Left renal pelvis (tissue), 4 donors: ENCODE results near the gene CAPRIN2. TPM values are rescaled to one million over a fixed set of nuclear protein-coding genes. Genes with fewer than 3 reads are reported as not detected.

Source experiments
- DNase-seq, 4 donors: peaks; one replicate each; pipeline ENCODE4 v3.0.0-alpha.2; 2013; ENCODE audit warnings: low read depth in 4 of 4, low spot score in 3 of 4
- polyA plus RNA-seq, 4 donors: library from polyadenylated mRNA; unstranded; fragments of 120-200 nt; gene quantifications; one replicate each; pipeline ENCODE4 v1.2.1, GENCODE V29; 2013; ENCODE audit not compliant: insufficient read length in 4 of 4

CAPRIN2 gene
- polyA plus RNA-seq, result 10 to 100 TPM; 35.6 to 48.0 (median 37.0) TPM

GRCh38 chr12:30754750-30755394 lies at the start of gene CAPRIN2:
TSS of gene CAPRIN2 (minus strand) at chr12:30754951. CDS start at chr12:30753520, 1,431 bp downstream.
- DNase-seq, result peak; percentile 75 to 89 (median 88)

- DNase-seq, result no peak
These were observed 42.9 kb upstream of the CAPRIN2 start for GRCh38 chr12:30797689-30798088.

GRCh38 chr12:30796891-30797371 lies 42.2 kb upstream of the CAPRIN2 start:
- no peak for DNase-seq

GRCh38 chr12:30796313-30796780 lies 41.6 kb upstream of the CAPRIN2 start:
- peak in 2 of 4 donors; percentile 51 to 61 for DNase-seq

- DNase-seq, result peak in 2 of 4 donors; percentile 42 to 51
These were observed 40.9 kb upstream of the CAPRIN2 start for GRCh38 chr12:30795410-30796312.

- DNase-seq, result no peak
These were observed 40.0 kb upstream of the CAPRIN2 start for GRCh38 chr12:30794591-30795409.

GRCh38 chr12:30794020-30794419 lies 39.3 kb upstream of the CAPRIN2 start:
- DNase-seq, result no peak

GRCh38 chr12:30792648-30793499 lies 38.1 kb upstream of the CAPRIN2 start:
- DNase-seq, result no peak

- DNase-seq, result no peak
These were observed 37.3 kb upstream of the CAPRIN2 start for GRCh38 chr12:30792085-30792484.

- no peak for DNase-seq
These were observed 34.0 kb upstream of the CAPRIN2 start for GRCh38 chr12:30788754-30789153.

- DNase-seq, result no peak
These were observed 30.9 kb upstream of the CAPRIN2 start for GRCh38 chr12:30785630-30786029.

- DNase-seq, result no peak
These were observed 29.8 kb upstream of the CAPRIN2 start for GRCh38 chr12:30784508-30784907.

GRCh38 chr12:30783946-30784345 lies 29.2 kb upstream of the CAPRIN2 start:
- no peak for DNase-seq

GRCh38 chr12:30782316-30783173 lies 27.8 kb upstream of the CAPRIN2 start:
- no peak for DNase-seq

GRCh38 chr12:30779578-30779977 lies 24.8 kb upstream of the CAPRIN2 start:
- DNase-seq, result no peak

GRCh38 chr12:30779178-30779577 lies 24.4 kb upstream of the CAPRIN2 start:
- no peak for DNase-seq

- DNase-seq, result no peak
These were observed 19.8 kb upstream of the CAPRIN2 start for GRCh38 chr12:30774599-30774998.

GRCh38 chr12:30769802-30770201 lies 15.1 kb upstream of the CAPRIN2 start:
- no peak for DNase-seq

- DNase-seq, result no peak
These were observed 9.5 kb upstream of the CAPRIN2 start for GRCh38 chr12:30764251-30764650.
